NK-92 treated with Interleukin-12 subunit alpha and Interleukin-12 subunit beta, amount 100 ng/mL, for 24 hours (cell line): ENCODE measurements around the gene LGALSL.

Source experiments
- DNase-seq: peaks from one replicate; lab custom pipeline; 2025; lab: John Stamatoyannopoulos, UW

Gene LGALSL

GRCh38 chr2:64498438-64498837 lies 44.5 kb downstream of the LGALSL start:
- DNase-seq, result no peak

DNA sequence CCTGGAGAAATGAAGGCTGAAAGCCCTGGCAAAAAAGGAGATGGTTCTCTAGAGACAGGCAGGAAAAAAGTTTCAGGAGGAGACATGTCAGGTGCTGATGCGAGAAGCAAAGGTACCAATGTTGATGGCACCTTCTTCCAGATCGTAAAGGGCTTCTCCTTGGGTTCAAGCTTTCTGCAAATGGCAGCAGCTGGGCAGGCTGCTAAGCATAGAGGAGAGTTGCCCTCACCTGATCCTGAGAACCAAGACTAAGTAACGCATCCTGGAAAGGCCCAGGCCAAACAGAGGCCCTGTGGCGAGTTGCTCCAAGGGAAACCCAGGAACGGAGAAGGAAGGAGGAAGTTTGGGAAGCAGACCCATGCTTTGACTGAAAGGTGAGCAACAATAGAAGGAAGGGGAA lies 46.6 kb downstream of the LGALSL start:
- DNase-seq, result no peak

- DNase-seq, result no peak
Measured at GRCh38 chr2:64501946-64502345, 48.0 kb downstream of the LGALSL start.

- DNase-seq, result no peak
Measured at GRCh38 chr2:64502860-64503259, 48.9 kb downstream of the LGALSL start.

DNA sequence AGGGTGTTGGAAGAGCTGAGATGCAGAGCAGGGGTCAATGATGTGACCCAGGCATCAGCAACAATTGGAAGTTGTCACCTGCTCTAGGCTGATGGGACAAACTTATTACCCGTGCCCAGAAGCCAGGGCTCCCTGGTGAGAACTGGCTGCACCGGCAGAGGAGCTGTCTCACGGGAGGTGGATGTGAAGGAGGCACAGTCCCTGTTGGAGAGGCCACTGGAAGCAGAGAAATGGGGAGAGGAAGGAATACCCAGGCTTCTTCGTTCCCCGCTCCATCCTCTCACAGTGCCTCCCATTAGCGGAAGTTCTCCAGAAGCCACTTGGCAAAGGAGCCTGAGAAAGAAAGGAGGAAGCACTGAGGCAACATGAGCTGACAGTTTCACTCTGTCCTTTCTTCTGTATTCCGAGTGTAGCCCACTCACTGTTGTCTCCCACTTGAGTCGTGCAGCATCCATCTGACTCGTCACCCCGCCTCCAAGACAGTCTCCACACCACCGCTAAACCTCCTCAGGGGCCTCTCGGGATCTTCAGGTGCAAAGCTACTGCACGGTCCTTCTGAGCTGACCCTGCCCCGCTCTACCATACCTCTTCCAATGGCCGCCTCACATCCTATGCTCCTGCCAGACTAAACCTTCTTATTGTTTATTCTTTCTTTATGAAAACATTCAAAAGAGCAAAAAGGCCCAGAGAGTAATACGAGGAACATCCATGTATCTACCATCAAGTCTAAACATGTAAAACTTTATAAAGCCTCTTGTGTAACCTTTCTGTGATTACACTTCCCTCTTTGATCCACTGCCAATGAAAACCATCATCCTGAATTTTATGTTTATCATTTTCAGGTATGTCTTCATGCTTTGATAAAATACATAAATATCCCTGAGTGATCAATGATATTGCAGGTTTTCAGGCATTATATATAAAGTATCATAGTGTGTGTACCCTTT lies 51.1 kb downstream of the LGALSL start:
- DNase-seq, result no peak

GRCh38 chr2:64506686-64507085 lies 52.7 kb downstream of the LGALSL start:
- DNase-seq, result no peak
